CD4-positive, alpha-beta T cell (primary cell): ENCODE data around the gene CASQ2. TPM values are rescaled to one million over a fixed set of nuclear protein-coding genes. Genes with fewer than 3 reads are reported as not detected.

Experiments
- ATAC-seq: fragments of 200-7000 bp; cut with Tn5 transposase; one replicate; pipeline ENCODE4 v1.10.0; 2022; ENCODE audit warnings: mild to moderate bottlenecking; ENCODE audit not compliant: poor library complexity
- CTCF ChIA-PET: fragments of 350-600 bp; sonication (Branson Sonifier 250); formaldehyde crosslinking; loops from one replicate; lab custom pipeline; 2021; ENCODE audit warnings: antibody characterized with exemption, inconsistent platforms; lab: Charles Lee
- POLR2A ChIA-PET: fragments of 350-600 bp; sonication (Branson Sonifier 250); formaldehyde crosslinking; loops from one replicate; lab custom pipeline; 2021; ENCODE audit warnings: antibody characterized with exemption, inconsistent platforms; lab: Charles Lee
- DNase-seq, 14 experiments: peaks; one replicate each; pipeline ENCODE4 v3.0.0-alpha.2; 2013 to 2020; ENCODE audit warnings: mixed read lengths in 2 of 14
- H3K27ac ChIP-seq, 2 donors: one replicate each; pipeline versions ENCODE4 v1.5.1 to v1.7.0; 2013; ENCODE audit warnings: low read length in 2 of 2, low read depth in 1 of 2, mild to moderate bottlenecking in 1 of 2
- H3K27me3 ChIP-seq, 2 experiments: 1 replicate in 1 of 2; 2 replicates in 1 of 2; pipeline versions ENCODE4 v1.6.1 to v1.7.0; 2013; ENCODE audit warnings: low read length in 2 of 2, control low read depth in 1 of 2, mild to moderate bottlenecking in 1 of 2, moderate library complexity in 1 of 2; ENCODE audit not compliant: insufficient read depth in 2 of 2, control insufficient read depth in 1 of 2
- H3K36me3 ChIP-seq: one replicate; pipeline ENCODE4 v1.6.1; 2013; ENCODE audit warnings: low read length, control low read depth; ENCODE audit not compliant: insufficient read depth
- H3K4me1 ChIP-seq: one replicate; pipeline ENCODE4 v1.6.1; 2013; ENCODE audit warnings: low read length, control low read depth; ENCODE audit not compliant: insufficient read depth
- H3K4me3 ChIP-seq: one replicate; pipeline ENCODE4 v1.5.1; 2013; ENCODE audit warnings: mild to moderate bottlenecking, low read length, moderate library complexity
- H3K9me3 ChIP-seq, 2 experiments: 1 replicate in 1 of 2; 2 replicates in 1 of 2; pipeline versions ENCODE4 v1.6.1 to v1.7.0; 2013; ENCODE audit warnings: low read length in 2 of 2, mild to moderate bottlenecking in 2 of 2, control low read depth in 1 of 2, moderate library complexity in 1 of 2; ENCODE audit not compliant: control insufficient read depth in 1 of 2, insufficient read depth in 1 of 2
- H3K27ac Mint-ChIP-seq: one replicate; pipeline ENCODE4 v1.8.0; 2020; ENCODE audit warnings: mixed read lengths
- H3K27me3 Mint-ChIP-seq: one replicate; pipeline ENCODE4 v1.8.0; 2021; ENCODE audit warnings: mixed read lengths
- H3K36me3 Mint-ChIP-seq: one replicate; pipeline ENCODE4 v1.8.0; 2021; ENCODE audit warnings: low read depth, mixed read lengths
- H3K4me1 Mint-ChIP-seq: one replicate; pipeline ENCODE4 v1.8.0; 2021; ENCODE audit warnings: low read depth, mixed read lengths
- H3K4me3 Mint-ChIP-seq: one replicate; pipeline ENCODE4 v1.8.0; 2020; ENCODE audit warnings: mild to moderate bottlenecking, mixed read lengths
- H3K9me3 Mint-ChIP-seq: one replicate; pipeline ENCODE4 v1.8.0; 2020; ENCODE audit warnings: mixed read lengths
- CTCF ChIP-seq: fragments of 200-600 bp; IDR thresholded peaks from one replicate; pipeline ENCODE4 v1.8.0; 2022; ENCODE audit warnings: antibody characterized with exemption, mild to moderate bottlenecking
- intact Hi-C, 2 experiments: fragments of 100-400 bp; cut with DNase I in 1 of 2; cut with micrococcal nuclease in 1 of 2; formaldehyde crosslinking; loops; one replicate each; pipeline versions ENCODE4 v1.15.1 to v1.9.0; 2023 to 2025; cut with DNase I, micrococcal nuclease
- total RNA-seq, 174 experiments: library from RNA in 2 of 174; stranded (reverse) in 2 of 174; gene quantifications; one replicate each; pipeline ENCODE4 v1.2.3 and lab custom pipeline; 2021 to 2026

CASQ2 gene
- total RNA-seq, 2 experiments from 2014 or later, result not detected

- peaks cover 24% of the 10 kb centered on the region for H3K27me3 Mint-ChIP-seq
- CTCF ChIA-PET, result interaction anchor here (0.7 to 1.1 kb wide), 6 partner anchors 11 to 570 kb away, joined by 3 to 5 read pairs (median 3); no protein-coding TSS in a partner anchor
- ATAC-seq, result no peak
- no peaks in the 10 kb centered on the region for H3K9me3 Mint-ChIP-seq
- H3K4me3 Mint-ChIP-seq, result no peak overlapping the region
- intact Hi-C loops, result loop anchor here in 1 of 2 experiments (2.0 kb wide), 1 partner anchor 98 kb away; no protein-coding TSS in a partner anchor
- H3K4me1 Mint-ChIP-seq, result no peaks in the 10 kb centered on the region
- Histone ChIP-seq H3K27me3 (peaks cover 6 to 7% of the 10 kb centered on the region in 2 experiments), H3K9me3 (no peaks in the 10 kb centered on the region), H3K4me1 (no peaks in the 10 kb centered on the region), H3K36me3 (no peaks in the 10 kb centered on the region), H3K4me3 (no peak overlapping the region), H3K27ac (no peak overlapping the region)
- POLR2A ChIA-PET, result no interaction called here
- TF ChIP-seq CTCF, result peak; percentile 74
- H3K36me3 Mint-ChIP-seq, result no peaks in the 10 kb centered on the region
- DNase-seq, result peak in 3 of 14 experiments; percentile 10 to 42 (median 39)
- no peak overlapping the region for H3K27ac Mint-ChIP-seq
Observed at GRCh38 chr1:115706587-115707425, 61.7 kb downstream of the CASQ2 start.

DNA sequence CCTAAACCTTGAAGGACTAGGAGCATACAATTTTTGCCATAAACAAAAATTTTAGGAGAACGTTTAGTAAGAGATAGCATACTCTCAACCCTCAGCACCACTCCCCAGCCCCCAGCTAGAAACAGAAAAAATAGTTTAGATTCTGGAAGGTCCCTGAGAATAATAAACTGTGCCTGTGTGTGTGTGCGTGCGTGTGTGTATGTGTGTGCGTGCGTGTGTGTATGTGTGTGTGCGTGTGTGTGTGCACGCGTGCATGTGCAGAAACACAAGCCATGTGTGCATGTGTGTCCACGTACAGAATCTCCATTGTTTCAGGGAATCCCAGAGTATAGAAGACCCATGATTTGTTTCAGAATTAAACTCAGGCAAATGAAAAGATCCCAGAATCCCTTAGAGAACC, 62.6 kb downstream of the CASQ2 start:
- Mint-ChIP-seq H3K27ac (no peak overlapping the region), H3K4me1 (no peaks in the 10 kb centered on the region), H3K4me3 (no peak overlapping the region), H3K27me3 (peaks cover 24% of the 10 kb centered on the region), H3K36me3 (no peaks in the 10 kb centered on the region), H3K9me3 (no peaks in the 10 kb centered on the region)
- no peak for DNase-seq
- Histone ChIP-seq H3K9me3 (no peaks in the 10 kb centered on the region), H3K36me3 (no peaks in the 10 kb centered on the region), H3K27me3 (peaks cover 4 to 7% of the 10 kb centered on the region in 2 experiments), H3K4me3 (no peak overlapping the region), H3K4me1 (no peaks in the 10 kb centered on the region), H3K27ac (no peak overlapping the region)
- no peak for TF ChIP-seq CTCF
- no peak for ATAC-seq
- ChIA-PET CTCF (interaction anchor here (0.8 kb wide), 1 partner anchor 36 kb away, joined by 3 read pairs; no protein-coding TSS in a partner anchor), POLR2A (no interaction called here)
- intact Hi-C loops, result loop anchor here in 1 of 2 experiments (2.0 kb wide), 1 partner anchor 97 kb away; no protein-coding TSS in a partner anchor

GRCh38 chr1:115705085-115705951, 63.2 kb downstream of the CASQ2 start:
- intact Hi-C loops, result no loop called here
- H3K27ac ChIP-seq, result no peak overlapping the region

More at GRCh38 chr1:115705085-115705951, 63.2 kb downstream of the CASQ2 start:
- no peak overlapping the region for H3K4me3 Mint-ChIP-seq
- Histone ChIP-seq H3K4me3 (no peak overlapping the region), H3K27me3 (peaks cover 0 to 5% of the 10 kb centered on the region in 2 experiments), H3K36me3 (no peaks in the 10 kb centered on the region), H3K9me3 (no peaks in the 10 kb centered on the region), H3K4me1 (no peaks in the 10 kb centered on the region)
- ATAC-seq (no peak), DNase-seq (no peak)
- peaks cover 24% of the 10 kb centered on the region for H3K27me3 Mint-ChIP-seq
- POLR2A ChIA-PET, result no interaction called here
- H3K27ac Mint-ChIP-seq, result no peak overlapping the region
- no peaks in the 10 kb centered on the region for H3K36me3 Mint-ChIP-seq
- no peak for TF ChIP-seq CTCF
- CTCF ChIA-PET, result no interaction called here
- H3K4me1 Mint-ChIP-seq, result no peaks in the 10 kb centered on the region
- H3K9me3 Mint-ChIP-seq, result no peaks in the 10 kb centered on the region
